HEK293 (cell line): ENCODE data around the gene SULT1A2.
"Not testable (repeated sequence)": the region's sequence is repeated elsewhere in the genome, so short reads cannot be mapped to it uniquely, and the experiment has no call there.

Source experiments
- ZNF747 ChIP-seq: fragments of 450-650 bp; formaldehyde crosslinking; IDR thresholded peaks from 2 replicates; pipeline ENCODE4 v1.5.1; 2016; ENCODE audit warnings: missing biosample characterization, missing genetic modification characterization
- ZSCAN30 ChIP-seq: fragments of 450-650 bp; IDR thresholded peaks from 2 replicates; pipeline ENCODE4 v1.5.1; 2018; ENCODE audit warnings: missing biosample characterization, mild to moderate bottlenecking, missing genetic modification characterization, moderate library complexity

DNA sequence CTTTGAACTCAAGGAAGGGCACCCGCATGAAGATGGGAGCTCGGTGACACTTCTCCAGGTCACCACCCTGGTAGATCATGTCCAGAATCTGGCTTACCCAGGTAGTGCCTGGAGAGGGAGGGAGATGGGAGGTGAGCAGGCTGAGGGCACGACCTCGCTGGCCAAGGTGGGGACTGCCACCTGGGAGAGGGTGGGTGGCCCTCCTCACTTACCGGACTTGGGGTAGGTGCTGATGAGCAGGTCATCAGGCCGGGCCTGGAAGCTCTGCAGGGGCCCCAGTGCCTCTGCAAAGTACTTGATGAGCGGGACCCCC lies 11.6 kb upstream of the SULT1A2 start:
- not testable (repeated sequence) for TF ChIP-seq ZNF747; ZSCAN30 (tag by site-specific recombination)
